ENCODE data around the gene RASGEF1C. TPM values are rescaled to one million over a fixed set of nuclear protein-coding genes. Genes with fewer than 3 reads are reported as not detected.

Gene RASGEF1C
- polyA plus RNA-seq, 3 donors: not detected

- TF ChIP-seq CTCF (IDR thresholded peaks at IDR 0.05): no peak
- intact Hi-C loops (cut with micrococcal nuclease): no loop called here
- no peaks in the 10 kb centered on the region for H4K20me1 ChIP-seq (ENCODE audit: insufficient read depth, low read length)
- Mint-ChIP-seq H3K4me1 (peaks cover 4% of the 10 kb centered on the region), H3K27me3 (ENCODE audit: low read depth in 3 of 3) (peaks cover 3 to 6% (median 4%) of the 10 kb centered on the region in 3 donors), H3K9me3 (peaks cover 5 to 25% (median 15%) of the 10 kb centered on the region in 7 donors), H3K4me3 (no peak overlapping the region), H3K27ac (peak overlapping the region in 1 of 7 donors; percentile 52), H3K36me3 (no peaks in the 10 kb centered on the region)
- no peaks in the 10 kb centered on the region for H3K79me2 ChIP-seq (ENCODE audit: insufficient read depth, low read length)
- peaks cover 0 to 5% of the 10 kb centered on the region in 2 donors for H3K9me3 ChIP-seq (replicated peaks in 1 of 2; ENCODE audit: control insufficient read depth in 1 of 2, insufficient read depth in 1 of 2, low read length in 2 of 2)
- no peaks in the 10 kb centered on the region for H3K4me1 ChIP-seq (ENCODE audit: control insufficient read depth in 1 of 2, insufficient read depth in 2 of 2, low read length in 2 of 2)
- WGBS (ENCODE audit: insufficient coverage): 93% methylated on average over 17 of the region's 18 CpGs
- no peaks in the 10 kb centered on the region for H3K27me3 ChIP-seq (ENCODE audit: control insufficient read depth in 2 of 2, insufficient read depth in 2 of 2, low read length in 2 of 2)
- no peaks in the 10 kb centered on the region for H3K36me3 ChIP-seq (replicated peaks in 1 of 2; ENCODE audit: control insufficient read depth in 1 of 2, insufficient read depth in 2 of 2, low read length in 2 of 2)
- H3K4me2 ChIP-seq (replicated peaks; ENCODE audit: extremely low read depth, low read length, poor library complexity, severe bottlenecking): no peak overlapping the region
- H3K27ac ChIP-seq (ENCODE audit: low read depth in 1 of 2, low read length in 2 of 2): no peak overlapping the region
- H2AFZ ChIP-seq (ENCODE audit: insufficient read depth, low read depth, low read length, poor library complexity, severe bottlenecking): no peak overlapping the region
- H3K9ac ChIP-seq (ENCODE audit: insufficient read depth, low read length, poor library complexity, severe bottlenecking): no peak overlapping the region
- no peak overlapping the region for H3K4me3 ChIP-seq (replicated peaks in 1 of 3; ENCODE audit: low read depth in 2 of 3, low read length in 3 of 3)
- DNase-seq: no peak
Measured at GRCh38 chr5:180099733-180100611, 109.0 kb downstream of the RASGEF1C start.

- intact Hi-C loops (cut with micrococcal nuclease): no loop called here
- Histone ChIP-seq H4K20me1 (ENCODE audit: insufficient read depth, low read length) (no peaks in the 10 kb centered on the region), H3K4me1 (ENCODE audit: control insufficient read depth in 1 of 2, insufficient read depth in 2 of 2, low read length in 2 of 2) (peaks cover 0 to 2% of the 10 kb centered on the region in 2 donors), H3K9ac (ENCODE audit: insufficient read depth, low read length, poor library complexity, severe bottlenecking) (no peak overlapping the region), H3K4me2 (replicated peaks; ENCODE audit: extremely low read depth, low read length, poor library complexity, severe bottlenecking) (no peak overlapping the region), H3K27ac (ENCODE audit: low read depth in 1 of 2, low read length in 2 of 2) (no peak overlapping the region), H2AFZ (ENCODE audit: insufficient read depth, low read depth, low read length, poor library complexity, severe bottlenecking) (no peak overlapping the region), H3K4me3 (replicated peaks in 1 of 3; ENCODE audit: low read depth in 2 of 3, low read length in 3 of 3) (no peak overlapping the region), H3K9me3 (replicated peaks in 1 of 2; ENCODE audit: control insufficient read depth in 1 of 2, insufficient read depth in 1 of 2, low read length in 2 of 2) (peaks cover 0 to 4% of the 10 kb centered on the region in 2 donors), H3K79me2 (ENCODE audit: insufficient read depth, low read length) (no peaks in the 10 kb centered on the region), H3K36me3 (replicated peaks in 1 of 2; ENCODE audit: control insufficient read depth in 1 of 2, insufficient read depth in 2 of 2, low read length in 2 of 2) (no peaks in the 10 kb centered on the region), H3K27me3 (ENCODE audit: control insufficient read depth in 2 of 2, insufficient read depth in 2 of 2, low read length in 2 of 2) (no peaks in the 10 kb centered on the region)
- no peak for TF ChIP-seq CTCF (IDR thresholded peaks at IDR 0.05)
- peaks cover 4% of the 10 kb centered on the region for H3K4me1 Mint-ChIP-seq
- peaks cover 3 to 19% (median 14%) of the 10 kb centered on the region in 7 donors for H3K9me3 Mint-ChIP-seq
- no peaks in the 10 kb centered on the region for H3K36me3 Mint-ChIP-seq
- H3K27me3 Mint-ChIP-seq (ENCODE audit: low read depth in 3 of 3): peaks cover 3 to 7% (median 4%) of the 10 kb centered on the region in 3 donors
- H3K4me3 Mint-ChIP-seq: no peak overlapping the region
- H3K27ac Mint-ChIP-seq: no peak overlapping the region
- no peak for DNase-seq
- WGBS (ENCODE audit: insufficient coverage): 91% methylated on average over 17 of the region's 18 CpGs
Measured at GRCh38 chr5:180098991-180099732, 109.8 kb downstream of the RASGEF1C start.
